ENCODE measurements around the gene KIF16B. TPM values are rescaled to one million over a fixed set of nuclear protein-coding genes. Genes with fewer than 3 reads are reported as not detected.
A peak's percentile ranks its signal among the peaks of the same experiment; 100 is the strongest.
"Not testable (repeated sequence)": the region's sequence is repeated elsewhere in the genome, so short reads cannot be mapped to it uniquely, and the experiment has no call there.

KIF16B gene
- total RNA-seq, 1 donor from 2014 or later = 18.4 TPM

DNA sequence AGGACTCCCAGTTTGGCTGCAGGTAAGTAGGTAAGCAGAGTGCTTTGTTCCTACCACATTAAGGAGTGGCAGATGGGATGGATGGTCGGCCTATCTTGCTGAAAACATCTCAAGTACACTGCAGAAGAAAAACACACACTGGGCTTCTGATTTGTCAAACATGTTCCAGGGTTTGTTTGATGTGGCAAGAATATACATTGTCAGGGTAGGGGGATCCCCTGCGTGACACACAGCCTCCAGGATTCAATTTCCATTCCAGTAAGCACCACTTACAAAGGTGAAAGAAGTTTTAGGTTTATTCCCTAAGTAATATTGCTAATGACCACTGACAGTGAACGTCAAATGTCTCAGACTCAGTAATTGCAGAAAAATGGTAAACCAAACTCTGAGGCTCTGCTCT, 26.0 kb upstream of the KIF16B start:
- intact Hi-C loops (cut with DNase I) = no loop called here

GRCh38 chr20:16596991-16597390, 23.7 kb upstream of the KIF16B start:
- intact Hi-C loops (cut with DNase I) = no loop called here
- DNase-seq (ENCODE audit: missing footprints) (no peak), ATAC-seq (no peak)

More for the DNA sequence above, 26.0 kb upstream of the KIF16B start:
- ATAC-seq (no peak), DNase-seq (ENCODE audit: missing footprints) (no peak)

- intact Hi-C loops (cut with DNase I); ATAC-seq; DNase-seq (ENCODE audit: missing footprints): not testable (repeated sequence)
These were observed 23.2 kb upstream of the KIF16B start for GRCh38 chr20:16596404-16596803.

DNA sequence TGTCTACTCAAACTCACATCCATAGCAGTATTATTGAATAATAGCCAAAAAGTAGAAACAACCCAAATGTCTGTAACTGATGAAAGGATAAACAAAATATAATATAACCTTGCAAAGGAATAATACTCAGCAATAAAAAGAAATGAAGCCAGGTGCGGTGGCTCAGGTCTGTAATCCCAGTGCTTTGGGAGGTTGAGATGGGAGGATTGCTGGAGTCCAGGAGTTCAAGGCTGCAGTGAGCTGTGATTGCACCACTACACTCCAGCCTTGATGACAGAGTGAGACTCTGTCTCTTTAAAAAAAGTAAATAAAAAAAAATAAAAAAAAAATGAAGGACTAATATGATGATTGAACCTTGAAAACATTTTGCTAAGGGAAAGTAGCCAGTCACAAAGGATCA, 22.1 kb upstream of the KIF16B start:
- no peak for ATAC-seq
- DNase-seq (ENCODE audit: missing footprints) = no peak
- intact Hi-C loops (cut with DNase I) = no loop called here

GRCh38 chr20:16590041-16590633, 16.9 kb upstream of the KIF16B start:
- intact Hi-C loops (cut with DNase I) = no loop called here
- no peak for DNase-seq (ENCODE audit: missing footprints)
- ATAC-seq = no peak

DNA sequence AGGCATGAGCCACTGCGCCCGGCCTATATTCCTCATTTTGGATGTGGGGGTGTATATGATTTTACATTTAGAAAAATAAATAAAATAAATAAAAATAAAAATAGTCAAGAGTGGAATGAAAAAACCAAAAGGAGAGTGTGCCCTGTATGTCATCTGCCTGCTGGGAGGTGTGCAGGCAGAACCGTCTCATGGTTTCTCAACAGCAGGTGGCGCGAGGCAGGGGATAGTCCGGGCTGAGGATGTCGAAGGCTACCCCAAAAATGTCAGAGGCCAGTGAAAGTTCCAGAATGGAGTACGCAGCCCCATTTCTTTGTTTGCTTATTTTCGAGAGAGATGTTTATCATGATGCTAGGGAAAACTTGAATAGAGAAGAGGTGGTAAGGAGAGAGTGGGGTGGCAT, 16.4 kb upstream of the KIF16B start:
- no peak for ATAC-seq
- intact Hi-C loops (cut with DNase I) = no loop called here

DNA sequence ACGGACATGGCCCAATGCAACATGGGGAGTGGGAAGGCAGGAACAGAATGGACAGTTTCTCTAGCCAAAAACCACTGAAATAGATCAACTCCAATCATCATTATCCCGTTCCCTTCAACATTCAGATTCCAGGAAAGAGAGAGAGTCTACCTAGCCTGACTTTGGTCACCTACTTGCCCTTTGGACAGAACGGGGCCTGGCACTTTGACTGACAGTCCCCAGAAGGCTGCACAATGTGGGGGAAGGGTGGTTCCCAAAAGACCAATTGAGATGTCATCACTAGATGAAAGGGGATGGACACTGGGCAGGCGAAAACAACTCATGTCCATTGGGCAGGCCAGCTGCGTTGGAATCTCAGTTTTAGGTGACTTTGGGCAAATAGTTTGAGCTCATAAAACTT, 15.0 kb upstream of the KIF16B start:
- no peak for DNase-seq (ENCODE audit: missing footprints)
- intact Hi-C loops (cut with DNase I) = no loop called here
- no peak for ATAC-seq

More for the DNA sequence above, 16.4 kb upstream of the KIF16B start:
- no peak for DNase-seq (ENCODE audit: missing footprints)

- ATAC-seq = no peak
- no peak for DNase-seq (ENCODE audit: missing footprints)
- intact Hi-C loops (cut with DNase I) = no loop called here
These were observed 13.8 kb upstream of the KIF16B start for GRCh38 chr20:16587066-16587465.

DNA sequence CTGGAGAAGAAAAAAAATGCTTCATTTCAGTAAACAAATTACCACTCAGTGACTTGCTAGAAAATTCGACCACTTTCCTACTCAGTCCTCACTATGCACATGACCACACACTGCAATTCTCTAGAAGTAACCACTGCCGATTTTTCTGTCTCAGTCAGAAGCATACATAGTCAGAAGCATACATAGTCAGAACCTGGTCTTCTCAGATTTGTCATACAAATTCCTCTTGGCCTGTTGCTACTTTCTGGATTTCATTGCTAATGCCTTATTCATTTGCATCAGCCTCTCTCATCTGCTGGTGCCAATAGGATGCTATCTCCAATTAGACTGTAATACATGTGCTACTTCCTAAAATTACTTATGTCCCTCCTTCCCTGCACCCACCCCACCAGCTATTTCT, 10.2 kb upstream of the KIF16B start:
- DNase-seq (ENCODE audit: missing footprints) (no peak), ATAC-seq (no peak)
- intact Hi-C loops (cut with DNase I) = no loop called here

GRCh38 chr20:16581241-16581640, 8.0 kb upstream of the KIF16B start:
- no peak for ATAC-seq
- no peak for DNase-seq (ENCODE audit: missing footprints)
- intact Hi-C loops (cut with DNase I) = no loop called here

DNA sequence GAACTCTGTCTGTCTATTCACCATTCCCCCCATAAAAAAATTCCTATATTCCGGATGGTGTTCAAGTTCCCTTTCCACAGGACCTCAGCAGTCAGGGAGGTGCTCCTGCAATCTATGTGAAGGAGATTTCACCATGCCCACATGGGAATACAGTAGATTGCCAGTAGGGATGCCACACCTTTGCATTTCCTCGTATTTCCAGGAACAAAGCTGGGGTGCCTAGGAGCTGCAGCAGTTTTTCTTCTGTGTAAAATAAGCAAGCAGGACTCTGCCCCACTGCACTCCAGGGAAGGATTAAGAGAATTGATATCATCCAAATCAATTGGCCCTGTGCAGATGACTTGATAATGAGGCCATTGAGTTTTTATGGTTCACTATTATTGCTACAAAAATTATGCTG, 7.4 kb upstream of the KIF16B start:
- no peak for ATAC-seq
- no peak for DNase-seq (ENCODE audit: missing footprints)
- intact Hi-C loops (cut with DNase I) = no loop called here

DNA sequence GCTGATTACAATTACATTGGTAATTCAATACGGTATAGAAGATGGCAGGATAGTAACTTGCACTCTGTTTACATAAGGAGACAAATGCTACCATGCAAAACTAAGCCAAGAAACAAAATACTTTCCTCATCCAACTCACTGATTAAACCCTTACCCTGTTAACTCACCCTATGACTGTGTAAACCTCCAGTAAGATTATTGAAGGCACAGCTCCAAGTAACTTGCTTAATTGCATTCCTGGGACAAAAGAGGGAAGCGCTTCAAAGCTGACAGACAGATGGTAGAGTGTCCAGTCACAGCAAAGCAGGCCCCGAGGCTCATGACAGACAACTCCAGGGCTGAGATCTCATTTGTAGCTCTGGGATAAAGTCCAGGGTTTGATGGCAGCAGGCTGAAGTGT, 6.9 kb upstream of the KIF16B start:
- ATAC-seq (peak; percentile 93), DNase-seq (ENCODE audit: missing footprints) (no peak)
- intact Hi-C loops (cut with DNase I) = no loop called here

DNA sequence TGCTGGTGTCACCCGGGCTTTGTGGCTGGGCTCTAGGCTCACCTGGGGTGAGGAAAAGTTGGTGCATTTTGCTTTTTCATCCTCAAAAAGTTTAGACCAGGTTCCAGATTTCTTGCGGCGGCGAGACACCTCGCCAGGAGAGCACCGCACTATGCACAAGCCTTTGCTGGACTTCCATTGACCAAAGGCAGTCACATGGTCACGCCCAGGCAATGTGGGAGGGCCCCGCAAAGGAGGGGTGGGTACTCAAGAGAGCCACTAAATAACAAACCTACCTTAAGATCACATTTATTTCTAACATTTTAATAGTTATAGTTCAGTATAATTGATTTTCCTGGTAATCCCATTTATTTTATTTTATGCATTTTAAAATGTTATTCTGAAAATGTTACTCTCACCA, 3.0 kb upstream of the KIF16B start:
- DNase-seq (ENCODE audit: missing footprints) (no peak), ATAC-seq (no peak)
- intact Hi-C loops (cut with DNase I) = no loop called here

- intact Hi-C loops (cut with DNase I) = no loop called here
- no peak for ATAC-seq
- no peak for DNase-seq (ENCODE audit: missing footprints)
These were observed 2.3 kb upstream of the KIF16B start for GRCh38 chr20:16575390-16576140.

GRCh38 chr20:16574656-16575355, 1.6 kb upstream of the KIF16B start:
- DNase-seq (ENCODE audit: missing footprints) (peak; percentile 93), ATAC-seq (peak; percentile 91)

DNA sequence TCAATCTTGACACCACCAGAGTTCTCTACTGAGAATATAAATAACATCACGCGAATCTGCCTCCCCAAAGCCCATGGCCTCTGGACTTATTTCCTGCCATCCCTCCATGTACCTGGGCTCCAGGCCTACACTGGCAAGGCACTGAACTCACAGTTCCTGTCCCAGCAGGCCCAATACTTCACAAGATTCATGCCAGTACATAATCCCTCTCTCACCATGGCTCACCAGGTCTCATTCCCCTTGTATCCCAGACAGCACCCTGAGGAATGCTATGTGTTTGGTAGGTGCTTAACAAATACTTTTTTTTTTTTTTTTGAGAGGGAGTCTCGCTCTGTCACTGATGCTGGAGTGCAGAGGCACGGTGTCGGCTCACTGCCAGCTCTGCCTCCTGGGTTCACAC, 1.9 kb downstream of the KIF16B start:
- DNase-seq (ENCODE audit: missing footprints) (no peak), ATAC-seq (no peak)
- intact Hi-C loops (cut with DNase I) = loop anchor here (5.0 kb wide), 1 partner anchor 161 kb away; the partner anchor contains the start of gene SNRPB2

More at GRCh38 chr20:16574656-16575355, 1.6 kb upstream of the KIF16B start:
- intact Hi-C loops (cut with DNase I) = loop anchor here (5.0 kb wide), 1 partner anchor 157 kb away; the partner anchor contains the start of gene SNRPB2

DNA sequence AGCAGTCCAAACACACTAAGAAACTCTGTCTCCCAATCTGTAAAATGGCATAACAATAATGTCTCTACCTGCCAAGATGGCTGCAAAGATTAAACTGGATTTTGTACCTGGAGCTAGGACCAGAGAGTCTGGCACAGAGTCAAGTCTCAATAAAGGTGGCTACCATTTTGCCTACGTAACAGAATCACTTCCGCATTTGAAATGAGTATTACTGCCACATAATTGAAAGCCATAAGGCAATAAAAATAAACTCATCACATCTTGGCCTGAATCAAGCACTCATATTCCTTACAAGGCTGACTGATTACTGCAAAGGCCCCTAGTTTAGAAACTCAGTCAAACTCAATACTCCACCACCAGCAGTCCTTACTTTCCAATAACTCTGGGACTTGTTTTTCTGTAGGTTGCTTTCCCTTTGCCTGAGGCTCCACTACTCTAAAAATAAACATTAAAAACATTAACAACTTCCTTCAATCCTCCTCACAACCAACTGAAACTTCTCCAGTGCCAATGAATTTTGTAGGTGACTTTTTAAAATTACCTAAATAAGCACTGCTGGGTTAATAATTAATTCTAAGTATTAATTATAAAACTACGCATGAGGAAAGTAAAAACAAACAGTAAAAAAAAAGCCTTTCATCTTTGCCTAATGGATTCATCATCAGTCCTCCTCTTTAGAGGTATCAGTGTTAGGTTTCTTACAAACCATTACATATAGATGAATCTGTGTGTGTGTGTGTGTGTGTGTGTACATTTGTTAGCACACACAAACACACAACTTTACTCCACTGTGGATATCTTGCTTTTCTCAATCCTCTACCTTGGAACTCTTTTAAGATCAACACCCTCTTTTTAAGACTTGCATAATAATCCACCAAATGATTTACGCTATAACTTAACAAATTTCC, 3.7 kb downstream of the KIF16B start:
- ATAC-seq (no peak), DNase-seq (ENCODE audit: missing footprints) (no peak)
- intact Hi-C loops (cut with DNase I) = loop anchor here (5.0 kb wide), 1 partner anchor 163 kb away; the partner anchor contains the start of gene SNRPB2

DNA sequence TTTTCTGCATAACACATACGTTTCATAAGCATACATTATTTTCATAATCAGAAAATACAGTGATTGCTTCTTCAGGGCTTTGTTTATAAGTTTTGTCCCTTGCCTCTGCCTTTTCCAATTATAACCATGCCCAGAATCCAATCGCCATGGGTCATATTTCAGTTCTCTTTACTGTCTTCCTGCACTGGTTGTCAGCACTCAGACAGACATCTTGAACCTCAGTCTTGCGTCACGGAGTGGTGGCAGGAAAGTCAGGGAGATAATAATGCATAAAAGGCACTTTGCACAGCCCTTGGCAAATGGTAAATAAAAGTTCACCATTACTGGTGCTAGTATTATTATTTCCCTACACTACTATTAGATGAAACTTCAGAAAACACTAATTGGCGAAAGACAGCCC, 7.2 kb downstream of the KIF16B start:
- intact Hi-C loops (cut with DNase I) = no loop called here
- DNase-seq (ENCODE audit: missing footprints) (no peak), ATAC-seq (peak; percentile 39)

- ATAC-seq; DNase-seq (ENCODE audit: missing footprints); intact Hi-C loops (cut with DNase I): not testable (repeated sequence)
These were observed 9.2 kb downstream of the KIF16B start for GRCh38 chr20:16564079-16564478.

Measured in Right ventricle myocardium inferior (tissue), 1 donor.